A549 (cell line): Measurements from ENCODE around the gene NBPF9.
"Not testable (repeated sequence)": the region's sequence is repeated elsewhere in the genome, so short reads cannot be mapped to it uniquely, and the experiment has no call there.

ENCODE experiments used
- EP300 ChIP-seq, 2 experiments: fragments of >200 bp; sonication (Bioruptor Twin); formaldehyde crosslinking; IDR thresholded peaks; 2 replicates in 1 of 2; 3 replicates in 1 of 2; pipeline ENCODE4 v1.6.1; 2016 to 2017
- ESRRA ChIP-seq: fragments of 150-350 bp; IDR thresholded peaks from 2 replicates; pipeline ENCODE4 v1.6.1; 2014; ENCODE audit warnings: mild to moderate bottlenecking, low read length, borderline replicate concordance
- FOSL2 ChIP-seq, 2 experiments: fragments of 450-650 bp in 1 of 2; fragments of >200 bp in 1 of 2; sonication (Bioruptor Twin) in 1 of 2; formaldehyde crosslinking; IDR thresholded peaks; 2 replicates each; pipeline versions ENCODE4 v1.5.0 to v1.6.1; 2016 to 2020; ENCODE audit warnings: mild to moderate bottlenecking in 1 of 2, moderate library complexity in 1 of 2
- HDAC2 ChIP-seq: fragments of 200-600 bp; sonication (generic); IDR thresholded peaks from 2 replicates; pipeline ENCODE4 v1.6.1; 2016
- KDM5A ChIP-seq: fragments of 200-600 bp; sonication (generic); IDR thresholded peaks from 2 replicates; pipeline ENCODE4 v1.6.1; 2016; ENCODE audit warnings: antibody characterized with exemption, mild to moderate bottlenecking
- MYC ChIP-seq: IDR thresholded peaks from 2 replicates; pipeline ENCODE4 v1.6.1; 2012; ENCODE audit warnings: mild to moderate bottlenecking, inconsistent platforms, low read length, improper control_type of control experiment, borderline replicate concordance
- NFE2L2 ChIP-seq: fragments of 150-350 bp; conservative IDR thresholded peaks from 2 replicates; pipeline ENCODE4 v1.6.1; 2014; ENCODE audit warnings: low read length
- POLR2A ChIP-seq: IDR thresholded peaks from 2 replicates; pipeline ENCODE4 v1.6.1; 2012; ENCODE audit warnings: mild to moderate bottlenecking, low read length
- REST ChIP-seq: fragments of 200-600 bp; sonication (generic); IDR thresholded peaks from 2 replicates; pipeline ENCODE4 v1.6.1; 2016; ENCODE audit warnings: antibody characterized with exemption, mild to moderate bottlenecking, moderate library complexity
- RNF2 ChIP-seq: fragments of 200-600 bp; sonication (generic); IDR thresholded peaks from 2 replicates; pipeline ENCODE4 v1.6.1; 2016; ENCODE audit warnings: low read depth, mild to moderate bottlenecking, antibody characterized with exemption, moderate library complexity, borderline replicate concordance
- SMC3 ChIP-seq: fragments of >200 bp; sonication (Bioruptor Twin); formaldehyde crosslinking; IDR thresholded peaks from 3 replicates; pipeline ENCODE4 v1.6.1; 2018; ENCODE audit warnings: inconsistent platforms
- TF ChIP-seq, protein P1 (sequence below): fragments of 150-350 bp; IDR thresholded peaks from 2 replicates; pipeline ENCODE4 v1.6.1; 2014; ENCODE audit warnings: low read depth, mild to moderate bottlenecking, low read length
- TF ChIP-seq, protein P2 (sequence below): fragments of >200 bp; sonication (Bioruptor Twin); formaldehyde crosslinking; IDR thresholded peaks from 3 replicates; pipeline ENCODE4 v1.5.1; 2016
- TF ChIP-seq, protein P3 (sequence below): fragments of 250-450 bp; sonication (Bioruptor Pico); IDR thresholded peaks from 2 replicates; pipeline ENCODE4 v1.5.0; 2021; ENCODE audit warnings: mild to moderate bottlenecking, moderate library complexity, borderline replicate concordance

- TF ChIP-seq, protein P1, sequence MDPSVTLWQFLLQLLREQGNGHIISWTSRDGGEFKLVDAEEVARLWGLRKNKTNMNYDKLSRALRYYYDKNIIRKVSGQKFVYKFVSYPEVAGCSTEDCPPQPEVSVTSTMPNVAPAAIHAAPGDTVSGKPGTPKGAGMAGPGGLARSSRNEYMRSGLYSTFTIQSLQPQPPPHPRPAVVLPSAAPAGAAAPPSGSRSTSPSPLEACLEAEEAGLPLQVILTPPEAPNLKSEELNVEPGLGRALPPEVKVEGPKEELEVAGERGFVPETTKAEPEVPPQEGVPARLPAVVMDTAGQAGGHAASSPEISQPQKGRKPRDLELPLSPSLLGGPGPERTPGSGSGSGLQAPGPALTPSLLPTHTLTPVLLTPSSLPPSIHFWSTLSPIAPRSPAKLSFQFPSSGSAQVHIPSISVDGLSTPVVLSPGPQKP = not testable (repeated sequence)
- not testable (repeated sequence) for TF ChIP-seq REST; FOSL2 (IDR thresholded peaks at IDR 0.05); FOSL2 (CRISPR knock-in tag; IDR thresholded peaks at IDR 0.05); MYC; EP300 (IDR thresholded peaks at IDR 0.05); RNF2; HDAC2; KDM5A; ESRRA; NFE2L2; SMC3; POLR2A
- TF ChIP-seq, protein P2, sequence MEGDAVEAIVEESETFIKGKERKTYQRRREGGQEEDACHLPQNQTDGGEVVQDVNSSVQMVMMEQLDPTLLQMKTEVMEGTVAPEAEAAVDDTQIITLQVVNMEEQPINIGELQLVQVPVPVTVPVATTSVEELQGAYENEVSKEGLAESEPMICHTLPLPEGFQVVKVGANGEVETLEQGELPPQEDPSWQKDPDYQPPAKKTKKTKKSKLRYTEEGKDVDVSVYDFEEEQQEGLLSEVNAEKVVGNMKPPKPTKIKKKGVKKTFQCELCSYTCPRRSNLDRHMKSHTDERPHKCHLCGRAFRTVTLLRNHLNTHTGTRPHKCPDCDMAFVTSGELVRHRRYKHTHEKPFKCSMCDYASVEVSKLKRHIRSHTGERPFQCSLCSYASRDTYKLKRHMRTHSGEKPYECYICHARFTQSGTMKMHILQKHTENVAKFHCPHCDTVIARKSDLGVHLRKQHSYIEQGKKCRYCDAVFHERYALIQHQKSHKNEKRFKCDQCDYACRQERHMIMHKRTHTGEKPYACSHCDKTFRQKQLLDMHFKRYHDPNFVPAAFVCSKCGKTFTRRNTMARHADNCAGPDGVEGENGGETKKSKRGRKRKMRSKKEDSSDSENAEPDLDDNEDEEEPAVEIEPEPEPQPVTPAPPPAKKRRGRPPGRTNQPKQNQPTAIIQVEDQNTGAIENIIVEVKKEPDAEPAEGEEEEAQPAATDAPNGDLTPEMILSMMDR = not testable (repeated sequence)
- TF ChIP-seq, protein P3, sequence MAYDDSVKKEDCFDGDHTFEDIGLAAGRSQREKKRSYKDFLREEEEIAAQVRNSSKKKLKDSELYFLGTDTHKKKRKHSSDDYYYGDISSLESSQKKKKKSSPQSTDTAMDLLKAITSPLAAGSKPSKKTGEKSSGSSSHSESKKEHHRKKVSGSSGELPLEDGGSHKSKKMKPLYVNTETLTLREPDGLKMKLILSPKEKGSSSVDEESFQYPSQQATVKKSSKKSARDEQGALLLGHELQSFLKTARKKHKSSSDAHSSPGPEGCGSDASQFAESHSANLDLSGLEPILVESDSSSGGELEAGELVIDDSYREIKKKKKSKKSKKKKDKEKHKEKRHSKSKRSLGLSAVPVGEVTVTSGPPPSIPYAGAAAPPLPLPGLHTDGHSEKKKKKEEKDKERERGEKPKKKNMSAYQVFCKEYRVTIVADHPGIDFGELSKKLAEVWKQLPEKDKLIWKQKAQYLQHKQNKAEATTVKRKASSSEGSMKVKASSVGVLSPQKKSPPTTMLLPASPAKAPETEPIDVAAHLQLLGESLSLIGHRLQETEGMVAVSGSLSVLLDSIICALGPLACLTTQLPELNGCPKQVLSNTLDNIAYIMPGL (CRISPR knock-in tag) = not testable (repeated sequence)
Observed at GRCh38 chr1:149123948-149124926, 20.9 kb upstream of the NBPF9 start.
